Measurements from ENCODE around the gene TOX4.

DNA sequence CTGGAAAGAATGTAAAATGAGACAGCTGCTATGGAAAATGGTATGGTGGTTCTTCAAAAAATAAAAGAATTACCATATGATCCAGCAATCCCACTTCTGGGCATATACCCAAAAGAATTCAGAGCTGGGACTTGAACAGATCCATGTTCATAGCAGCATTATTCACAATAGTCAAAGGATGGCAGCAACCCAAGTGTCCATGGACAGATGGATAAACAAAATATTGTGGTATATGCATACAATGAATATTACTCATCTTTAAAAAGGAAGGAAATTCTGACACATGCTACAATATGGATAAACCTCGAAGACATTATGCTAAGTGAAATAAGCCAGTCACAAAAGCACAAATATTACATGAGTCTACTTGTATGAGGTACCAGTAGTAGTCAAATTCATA, 9.4 kb upstream of the TOX4 start:
- TF ChIP-seq POLR2AphosphoS5 (IDR thresholded peaks at IDR 0.05): no peak
- TF ChIP-seq CTCF (IDR thresholded peaks at IDR 0.05 in 8 of 11, conservative IDR thresholded peaks at IDR 0.05 in 3 of 11): no peak
- no peak for TF ChIP-seq POLR2A (IDR thresholded peaks at IDR 0.05)
